Measurements from ENCODE around the gene LHPP. TPM values are rescaled to one million over a fixed set of nuclear protein-coding genes. Genes with fewer than 3 reads are reported as not detected.

Gene LHPP
- total and polyA plus RNA-seq, 10 of the 15 experiments (the other 5 are each of a cell fraction or from before 2014, with no cell fraction given): 0.79 to 9.8 (median 6.7) TPM

DNA sequence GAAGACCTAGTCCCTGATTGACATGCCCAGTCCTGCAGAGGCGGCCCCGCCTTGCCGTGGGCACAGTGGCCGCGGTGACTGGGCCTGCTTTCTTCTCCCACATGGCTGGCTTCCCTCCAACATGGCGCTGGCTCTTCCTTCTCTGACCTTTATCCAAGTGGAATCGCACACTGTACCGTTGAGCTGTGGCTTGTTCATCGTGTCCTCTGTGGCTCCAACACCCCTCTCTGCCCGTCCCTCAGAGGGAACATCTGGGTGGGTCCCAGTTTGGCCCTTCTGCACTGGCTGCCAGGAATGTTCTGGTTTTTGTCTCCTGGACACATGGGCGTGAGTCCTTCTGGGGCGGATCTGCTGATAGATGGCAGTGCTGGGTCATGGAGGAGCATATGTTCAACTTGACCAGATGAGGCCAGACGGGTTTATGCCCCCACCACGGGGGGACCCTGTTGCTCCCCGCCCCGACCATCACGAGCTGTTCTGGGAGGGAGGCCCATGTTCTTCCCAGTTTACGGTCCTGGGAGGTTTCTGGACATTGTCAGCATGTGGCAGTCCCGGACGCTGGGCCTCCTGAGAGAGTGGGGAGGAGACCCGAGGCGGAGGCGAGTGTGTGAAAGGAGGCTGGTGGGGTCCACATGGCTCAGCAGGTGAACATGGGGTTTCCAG, 63.5 kb downstream of the LHPP start:
- Histone ChIP-seq H4K20me1 (ENCODE audit: control insufficient read depth, insufficient read depth) (no peaks in the 10 kb centered on the region; the same call in 1 of the 2 replicates), H3K79me2 (ENCODE audit: control insufficient read depth, insufficient read depth, low read length) (no peaks in the 10 kb centered on the region), H3K4me3 (no peak overlapping the region), H2AFZ (ENCODE audit: control insufficient read depth, low read depth, low read length) (no peak overlapping the region), H3K27me3 (replicated peaks in 1 of 2; ENCODE audit: control insufficient read depth in 2 of 2, insufficient read depth in 2 of 2, low read length in 1 of 2) (no peaks in the 10 kb centered on the region), H3K4me2 (ENCODE audit: control insufficient read depth, insufficient read depth) (no peak overlapping the region), H3K27ac (ENCODE audit: control insufficient read depth, insufficient read depth) (no peak overlapping the region), H3K4me1 (ENCODE audit: control insufficient read depth, insufficient read depth, low read length) (peaks cover 11% of the 10 kb centered on the region), H3K9me3 (replicated peaks; ENCODE audit: control insufficient read depth, insufficient read depth, low read length) (no peaks in the 10 kb centered on the region), H3K36me3 (ENCODE audit: control insufficient read depth in 2 of 2, insufficient read depth in 2 of 2, low read length in 1 of 2) (no peaks in the 10 kb centered on the region), H3K9ac (ENCODE audit: control insufficient read depth, insufficient read depth, low read length) (no peak overlapping the region)
- in situ Hi-C loops (cut with MboI): loop anchor here (5.0 kb wide), 1 partner anchor 302 kb away; no protein-coding TSS in a partner anchor
- FAIRE-seq (no peak), DNase-seq (ENCODE audit: low read depth, low spot score) (no peak), ATAC-seq (no peak)
- no TSS peak for BruUV-seq (replicated peaks)
- intact Hi-C loops (cut with micrococcal nuclease; ENCODE audit: unreplicated experiment): no loop called here
- 76% methylated on average over 23 of the region's 23 CpGs for WGBS (ENCODE audit: insufficient coverage, insufficient replicate concordance, low lambda C conversion rate, missing lambda C conversion rate)
- ChIA-PET CTCF (no interaction called here), SMC1A (ENCODE audit: uncharacterized antibody, unreplicated experiment) (no interaction called here), POLR2A (no interaction called here), RAD21 (ENCODE audit: unreplicated experiment) (no interaction called here)
- TF ChIP-seq YBX1 (IDR thresholded peaks at IDR 0.05): no peak
- TF ChIP-seq TCF12 (IDR thresholded peaks at IDR 0.05; ENCODE audit: low read depth, low read length): no peak
- TF ChIP-seq, protein P1, sequence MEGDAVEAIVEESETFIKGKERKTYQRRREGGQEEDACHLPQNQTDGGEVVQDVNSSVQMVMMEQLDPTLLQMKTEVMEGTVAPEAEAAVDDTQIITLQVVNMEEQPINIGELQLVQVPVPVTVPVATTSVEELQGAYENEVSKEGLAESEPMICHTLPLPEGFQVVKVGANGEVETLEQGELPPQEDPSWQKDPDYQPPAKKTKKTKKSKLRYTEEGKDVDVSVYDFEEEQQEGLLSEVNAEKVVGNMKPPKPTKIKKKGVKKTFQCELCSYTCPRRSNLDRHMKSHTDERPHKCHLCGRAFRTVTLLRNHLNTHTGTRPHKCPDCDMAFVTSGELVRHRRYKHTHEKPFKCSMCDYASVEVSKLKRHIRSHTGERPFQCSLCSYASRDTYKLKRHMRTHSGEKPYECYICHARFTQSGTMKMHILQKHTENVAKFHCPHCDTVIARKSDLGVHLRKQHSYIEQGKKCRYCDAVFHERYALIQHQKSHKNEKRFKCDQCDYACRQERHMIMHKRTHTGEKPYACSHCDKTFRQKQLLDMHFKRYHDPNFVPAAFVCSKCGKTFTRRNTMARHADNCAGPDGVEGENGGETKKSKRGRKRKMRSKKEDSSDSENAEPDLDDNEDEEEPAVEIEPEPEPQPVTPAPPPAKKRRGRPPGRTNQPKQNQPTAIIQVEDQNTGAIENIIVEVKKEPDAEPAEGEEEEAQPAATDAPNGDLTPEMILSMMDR (IDR thresholded peaks at IDR 0.05 in 2 of 3, conservative IDR thresholded peaks at IDR 0.05 in 1 of 3; ENCODE audit: control insufficient read depth in 2 of 3, extremely low read depth in 1 of 3, insufficient read depth in 1 of 3, low read depth in 3 of 3, low read length in 3 of 3): no peak
- TF ChIP-seq, protein P2, sequence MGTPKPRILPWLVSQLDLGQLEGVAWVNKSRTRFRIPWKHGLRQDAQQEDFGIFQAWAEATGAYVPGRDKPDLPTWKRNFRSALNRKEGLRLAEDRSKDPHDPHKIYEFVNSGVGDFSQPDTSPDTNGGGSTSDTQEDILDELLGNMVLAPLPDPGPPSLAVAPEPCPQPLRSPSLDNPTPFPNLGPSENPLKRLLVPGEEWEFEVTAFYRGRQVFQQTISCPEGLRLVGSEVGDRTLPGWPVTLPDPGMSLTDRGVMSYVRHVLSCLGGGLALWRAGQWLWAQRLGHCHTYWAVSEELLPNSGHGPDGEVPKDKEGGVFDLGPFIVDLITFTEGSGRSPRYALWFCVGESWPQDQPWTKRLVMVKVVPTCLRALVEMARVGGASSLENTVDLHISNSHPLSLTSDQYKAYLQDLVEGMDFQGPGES (IDR thresholded peaks at IDR 0.05): no peak
- TF ChIP-seq, protein P3, sequence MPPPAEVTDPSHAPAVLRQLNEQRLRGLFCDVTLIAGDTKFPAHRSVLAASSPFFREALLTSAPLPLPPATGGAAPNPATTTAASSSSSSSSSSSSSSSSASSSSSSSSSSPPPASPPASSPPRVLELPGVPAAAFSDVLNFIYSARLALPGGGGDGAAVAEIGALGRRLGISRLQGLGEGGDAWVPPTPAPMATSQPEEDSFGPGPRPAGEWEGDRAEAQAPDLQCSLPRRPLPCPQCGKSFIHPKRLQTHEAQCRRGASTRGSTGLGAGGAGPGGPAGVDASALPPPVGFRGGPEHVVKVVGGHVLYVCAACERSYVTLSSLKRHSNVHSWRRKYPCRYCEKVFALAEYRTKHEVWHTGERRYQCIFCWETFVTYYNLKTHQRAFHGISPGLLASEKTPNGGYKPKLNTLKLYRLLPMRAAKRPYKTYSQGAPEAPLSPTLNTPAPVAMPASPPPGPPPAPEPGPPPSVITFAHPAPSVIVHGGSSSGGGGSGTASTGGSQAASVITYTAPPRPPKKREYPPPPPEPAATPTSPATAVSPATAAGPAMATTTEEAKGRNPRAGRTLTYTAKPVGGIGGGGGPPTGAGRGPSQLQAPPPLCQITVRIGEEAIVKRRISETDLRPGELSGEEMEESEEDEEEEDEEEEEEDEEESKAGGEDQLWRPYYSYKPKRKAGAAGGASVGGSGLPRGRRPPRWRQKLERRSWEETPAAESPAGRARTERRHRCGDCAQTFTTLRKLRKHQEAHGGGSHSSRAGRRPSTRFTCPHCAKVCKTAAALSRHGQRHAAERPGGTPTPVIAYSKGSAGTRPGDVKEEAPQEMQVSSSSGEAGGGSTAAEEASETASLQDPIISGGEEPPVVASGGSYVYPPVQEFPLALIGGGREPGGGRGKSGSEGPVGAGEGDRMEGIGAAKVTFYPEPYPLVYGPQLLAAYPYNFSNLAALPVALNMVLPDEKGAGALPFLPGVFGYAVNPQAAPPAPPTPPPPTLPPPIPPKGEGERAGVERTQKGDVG (CRISPR knock-in tag; IDR thresholded peaks at IDR 0.05): no peak
- TF ChIP-seq ZNF217 (IDR thresholded peaks at IDR 0.05): no peak
- TF ChIP-seq, protein P4, sequence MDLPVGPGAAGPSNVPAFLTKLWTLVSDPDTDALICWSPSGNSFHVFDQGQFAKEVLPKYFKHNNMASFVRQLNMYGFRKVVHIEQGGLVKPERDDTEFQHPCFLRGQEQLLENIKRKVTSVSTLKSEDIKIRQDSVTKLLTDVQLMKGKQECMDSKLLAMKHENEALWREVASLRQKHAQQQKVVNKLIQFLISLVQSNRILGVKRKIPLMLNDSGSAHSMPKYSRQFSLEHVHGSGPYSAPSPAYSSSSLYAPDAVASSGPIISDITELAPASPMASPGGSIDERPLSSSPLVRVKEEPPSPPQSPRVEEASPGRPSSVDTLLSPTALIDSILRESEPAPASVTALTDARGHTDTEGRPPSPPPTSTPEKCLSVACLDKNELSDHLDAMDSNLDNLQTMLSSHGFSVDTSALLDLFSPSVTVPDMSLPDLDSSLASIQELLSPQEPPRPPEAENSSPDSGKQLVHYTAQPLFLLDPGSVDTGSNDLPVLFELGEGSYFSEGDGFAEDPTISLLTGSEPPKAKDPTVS (IDR thresholded peaks at IDR 0.05; ENCODE audit: low read depth, low read length): no peak
- TF ChIP-seq JUNB (IDR thresholded peaks at IDR 0.05): no peak
- TF ChIP-seq, protein P5, sequence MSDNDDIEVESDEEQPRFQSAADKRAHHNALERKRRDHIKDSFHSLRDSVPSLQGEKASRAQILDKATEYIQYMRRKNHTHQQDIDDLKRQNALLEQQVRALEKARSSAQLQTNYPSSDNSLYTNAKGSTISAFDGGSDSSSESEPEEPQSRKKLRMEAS (IDR thresholded peaks at IDR 0.05; ENCODE audit: low read depth, low read length): no peak
- TF ChIP-seq, protein P6, sequence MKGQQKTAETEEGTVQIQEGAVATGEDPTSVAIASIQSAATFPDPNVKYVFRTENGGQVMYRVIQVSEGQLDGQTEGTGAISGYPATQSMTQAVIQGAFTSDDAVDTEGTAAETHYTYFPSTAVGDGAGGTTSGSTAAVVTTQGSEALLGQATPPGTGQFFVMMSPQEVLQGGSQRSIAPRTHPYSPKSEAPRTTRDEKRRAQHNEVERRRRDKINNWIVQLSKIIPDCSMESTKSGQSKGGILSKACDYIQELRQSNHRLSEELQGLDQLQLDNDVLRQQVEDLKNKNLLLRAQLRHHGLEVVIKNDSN (IDR thresholded peaks at IDR 0.05; ENCODE audit: borderline replicate concordance, extremely low read length, insufficient read depth, low read depth, low read length): no peak
- TF ChIP-seq, protein P7, sequence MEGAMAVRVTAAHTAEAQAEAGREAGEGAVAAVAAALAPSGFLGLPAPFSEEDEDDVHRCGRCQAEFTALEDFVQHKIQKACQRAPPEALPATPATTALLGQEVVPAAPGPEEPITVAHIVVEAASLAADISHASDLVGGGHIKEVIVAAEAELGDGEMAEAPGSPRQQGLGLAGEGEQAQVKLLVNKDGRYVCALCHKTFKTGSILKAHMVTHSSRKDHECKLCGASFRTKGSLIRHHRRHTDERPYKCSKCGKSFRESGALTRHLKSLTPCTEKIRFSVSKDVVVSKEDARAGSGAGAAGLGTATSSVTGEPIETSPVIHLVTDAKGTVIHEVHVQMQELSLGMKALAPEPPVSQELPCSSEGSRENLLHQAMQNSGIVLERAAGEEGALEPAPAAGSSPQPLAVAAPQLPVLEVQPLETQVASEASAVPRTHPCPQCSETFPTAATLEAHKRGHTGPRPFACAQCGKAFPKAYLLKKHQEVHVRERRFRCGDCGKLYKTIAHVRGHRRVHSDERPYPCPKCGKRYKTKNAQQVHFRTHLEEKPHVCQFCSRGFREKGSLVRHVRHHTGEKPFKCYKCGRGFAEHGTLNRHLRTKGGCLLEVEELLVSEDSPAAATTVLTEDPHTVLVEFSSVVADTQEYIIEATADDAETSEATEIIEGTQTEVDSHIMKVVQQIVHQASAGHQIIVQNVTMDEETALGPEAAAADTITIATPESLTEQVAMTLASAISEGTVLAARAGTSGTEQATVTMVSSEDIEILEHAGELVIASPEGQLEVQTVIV (IDR thresholded peaks at IDR 0.05; ENCODE audit: borderline replicate concordance, partially characterized antibody): no peak
